Fibroblast of mammary gland (primary cell): ENCODE results near the gene PYGO2.

ENCODE experiments used
- DNase-seq: peaks from one replicate; pipeline ENCODE4 v3.0.0-alpha.2; 2010; ENCODE audit warnings: low read depth
- H3K4me3 ChIP-seq: 2 replicates; pipeline ENCODE4 v1.5.1; 2011; ENCODE audit warnings: low read depth, mild to moderate bottlenecking, low read length, moderate library complexity; ENCODE audit not compliant: control insufficient read depth
- TF ChIP-seq, protein P1 (sequence below): conservative IDR thresholded peaks from 2 replicates; pipeline ENCODE4 v1.5.1; 2011; ENCODE audit warnings: low read depth, low read length, inconsistent platforms; ENCODE audit not compliant: control insufficient read depth, insufficient read depth

PYGO2 gene

GRCh38 chr1:154937085-154937987, 24.2 kb downstream of the PYGO2 start:
- H3K4me3 ChIP-seq, result peak overlapping the region; percentile 92
- DNase-seq, result peak; percentile 97
- TF ChIP-seq, protein P1, sequence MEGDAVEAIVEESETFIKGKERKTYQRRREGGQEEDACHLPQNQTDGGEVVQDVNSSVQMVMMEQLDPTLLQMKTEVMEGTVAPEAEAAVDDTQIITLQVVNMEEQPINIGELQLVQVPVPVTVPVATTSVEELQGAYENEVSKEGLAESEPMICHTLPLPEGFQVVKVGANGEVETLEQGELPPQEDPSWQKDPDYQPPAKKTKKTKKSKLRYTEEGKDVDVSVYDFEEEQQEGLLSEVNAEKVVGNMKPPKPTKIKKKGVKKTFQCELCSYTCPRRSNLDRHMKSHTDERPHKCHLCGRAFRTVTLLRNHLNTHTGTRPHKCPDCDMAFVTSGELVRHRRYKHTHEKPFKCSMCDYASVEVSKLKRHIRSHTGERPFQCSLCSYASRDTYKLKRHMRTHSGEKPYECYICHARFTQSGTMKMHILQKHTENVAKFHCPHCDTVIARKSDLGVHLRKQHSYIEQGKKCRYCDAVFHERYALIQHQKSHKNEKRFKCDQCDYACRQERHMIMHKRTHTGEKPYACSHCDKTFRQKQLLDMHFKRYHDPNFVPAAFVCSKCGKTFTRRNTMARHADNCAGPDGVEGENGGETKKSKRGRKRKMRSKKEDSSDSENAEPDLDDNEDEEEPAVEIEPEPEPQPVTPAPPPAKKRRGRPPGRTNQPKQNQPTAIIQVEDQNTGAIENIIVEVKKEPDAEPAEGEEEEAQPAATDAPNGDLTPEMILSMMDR, result peak; percentile 32

GRCh38 chr1:154936555-154937084, 25.0 kb downstream of the PYGO2 start, which contains the start of gene PMVK:
Gene PMVK (minus strand): TSS chr1:154936719. CDS start chr1:154936685, 34 bp downstream.
- peak; percentile 96 for DNase-seq
- H3K4me3 ChIP-seq, result peak within 1 kb of the TSS; percentile 92
- TF ChIP-seq, protein P1, result peak; percentile 2

DNA sequence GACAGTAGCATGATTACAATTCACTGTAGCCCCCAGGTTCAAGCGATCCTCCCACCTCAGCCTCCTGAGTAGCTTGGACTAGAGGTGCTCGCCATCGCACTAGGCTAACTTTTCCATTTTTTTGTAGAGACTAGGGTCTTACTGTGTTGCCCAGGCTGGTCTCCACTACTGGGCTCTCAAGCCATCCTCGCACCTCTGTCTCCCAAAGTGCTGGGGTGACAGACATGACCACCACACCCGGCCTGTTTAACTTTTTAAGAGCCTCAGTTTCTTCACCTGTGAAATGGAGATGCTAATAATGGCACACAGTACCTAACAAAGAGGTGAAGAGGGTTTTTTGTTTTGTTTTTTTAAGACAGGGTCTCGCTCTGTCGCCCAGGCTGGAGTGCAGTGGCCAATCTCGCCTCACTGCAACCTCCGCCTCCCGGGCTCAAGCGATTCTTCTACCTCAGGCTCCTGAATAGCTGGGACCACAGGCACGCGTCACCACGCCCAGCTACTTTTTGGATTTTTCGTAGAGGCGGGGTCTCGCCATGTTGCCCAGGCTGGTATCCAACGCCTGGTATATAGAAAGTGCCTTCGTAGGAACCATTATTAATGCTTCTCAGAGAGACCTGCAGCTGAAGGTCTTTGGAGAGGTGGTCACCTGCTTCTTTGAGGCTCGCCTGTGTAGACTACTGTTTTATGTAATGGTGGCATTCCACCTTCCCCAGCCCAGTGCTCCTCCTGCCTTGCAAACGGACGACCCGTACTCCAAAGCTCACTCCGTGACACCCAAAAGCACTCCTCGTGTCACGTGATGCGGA, 25.6 kb downstream of the PYGO2 start:
- TF ChIP-seq, protein P1, result no peak
- peak overlapping the region; percentile 92 for H3K4me3 ChIP-seq
- DNase-seq, result no peak

- DNase-seq, result no peak
Observed at GRCh38 chr1:154934358-154934948, 27.1 kb downstream of the PYGO2 start.

DNA sequence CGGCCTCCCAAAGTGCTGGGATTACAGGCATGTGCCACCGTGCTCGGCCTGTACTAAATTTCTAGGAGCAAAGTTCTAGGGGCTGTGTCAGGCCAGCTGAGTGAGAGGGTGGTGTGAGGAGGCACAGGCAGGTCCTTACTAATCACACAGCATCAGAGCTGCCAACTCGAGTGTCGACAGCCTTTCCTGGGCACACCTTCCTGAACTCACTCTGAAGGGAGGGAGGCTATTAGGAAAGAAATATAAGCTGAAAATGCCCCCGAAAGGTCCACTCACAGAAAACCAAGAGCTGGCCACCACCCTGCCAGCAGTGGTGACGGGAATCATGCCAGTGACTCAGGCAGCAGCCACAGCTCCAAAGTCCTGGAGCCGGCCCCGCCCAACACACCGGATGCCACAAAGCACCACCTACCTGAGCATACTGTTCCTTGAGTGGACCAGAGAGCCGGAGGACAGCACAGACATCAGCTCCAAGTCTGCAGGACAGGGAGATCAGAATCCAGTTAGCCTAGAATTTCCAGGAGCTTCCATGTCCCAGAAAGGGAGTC, 29.6 kb downstream of the PYGO2 start:
- DNase-seq, result no peak
- TF ChIP-seq, protein P1, result no peak
- H3K4me3 ChIP-seq, result no peak overlapping the region

More at GRCh38 chr1:154934358-154934948, 27.1 kb downstream of the PYGO2 start:
- H3K4me3 ChIP-seq, result no peak overlapping the region
- TF ChIP-seq, protein P1, result no peak

DNA sequence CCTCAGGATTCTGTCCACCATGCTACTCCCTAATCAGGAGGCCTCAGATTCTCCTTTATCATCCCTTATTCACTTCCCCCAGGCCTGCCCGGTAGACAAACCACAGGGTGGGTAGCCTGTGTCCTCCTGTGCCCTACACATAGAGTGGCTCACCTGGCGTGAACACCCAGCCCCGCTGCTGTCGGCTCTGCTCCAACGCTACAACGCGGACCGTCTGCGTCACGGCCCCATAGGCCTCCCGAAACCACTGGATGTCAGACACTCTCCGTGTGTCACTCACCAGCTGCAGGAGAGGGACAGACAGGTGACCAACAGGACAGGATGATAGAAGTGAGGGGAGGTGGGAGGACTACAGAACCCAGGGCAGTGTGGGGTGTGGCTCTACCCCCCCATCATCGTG, 35.4 kb downstream of the PYGO2 start:
- TF ChIP-seq, protein P1, result no peak
- DNase-seq, result no peak
- no peak overlapping the region for H3K4me3 ChIP-seq
